Hepatocyte (in vitro differentiated cells): ENCODE results near the gene CENPK.

ENCODE experiments used
- CTCF ChIP-seq: fragments of 200-600 bp; sonication (generic); IDR thresholded peaks from 2 replicates; pipeline ENCODE4 v1.5.1; 2016; ENCODE audit warnings: antibody characterized with exemption, mild to moderate bottlenecking; ENCODE audit not compliant: poor library complexity
- EZH2 ChIP-seq: fragments of 200-600 bp; sonication (generic); IDR thresholded peaks from 2 replicates; pipeline ENCODE4 v1.6.1; 2016; ENCODE audit warnings: antibody characterized with exemption, mild to moderate bottlenecking, borderline replicate concordance
- EZH2phosphoT487 ChIP-seq: fragments of 200-600 bp; sonication (generic); IDR thresholded peaks from one replicate; pipeline ENCODE4 v1.6.1; 2018; ENCODE audit warnings: antibody characterized with exemption, mild to moderate bottlenecking, low read depth, moderate library complexity; ENCODE audit not compliant: unreplicated experiment, severe bottlenecking

GRCh38 chr5:65548281-65548680 is 14.7 kb downstream of the CENPK start:
- TF ChIP-seq EZH2 (no peak), CTCF (no peak), EZH2phosphoT487 (no peak)
